Upper lobe of left lung (tissue), 6 donors: ENCODE results near the gene PSMC4. TPM values are rescaled to one million over a fixed set of nuclear protein-coding genes. Genes with fewer than 3 reads are reported as not detected.

Source experiments
- ATAC-seq, 2 donors: fragments of 200-7000 bp; cut with Tn5 transposase; one replicate each; pipeline ENCODE4 v1.9.1; 2022; ENCODE audit warnings: mild to moderate bottlenecking in 2 of 2, moderate library complexity in 2 of 2; ENCODE audit not compliant: low FRiP score in 2 of 2
- DNase-seq, 2 donors: peaks; one replicate each; pipeline ENCODE4 v3.0.0-alpha.2; 2019 to 2020
- H3K27ac ChIP-seq, 4 donors: fragments of 200-600 bp; sonication (generic); one replicate each; pipeline ENCODE4 v1.5.1; 2016 to 2019
- H3K27me3 ChIP-seq, 4 donors: fragments of 200-600 bp; sonication (generic); one replicate each; pipeline ENCODE4 v1.5.1; 2017 to 2019
- H3K36me3 ChIP-seq, 4 donors: fragments of 200-600 bp; sonication (generic); one replicate each; pipeline ENCODE4 v1.5.1; 2016 to 2019
- H3K4me1 ChIP-seq, 4 donors: fragments of 200-600 bp; sonication (generic); one replicate each; pipeline ENCODE4 v1.5.1; 2018 to 2019
- H3K4me3 ChIP-seq, 4 donors: fragments of 200-600 bp; sonication (generic); one replicate each; pipeline ENCODE4 v1.5.1; 2017 to 2019; ENCODE audit warnings: mild to moderate bottlenecking in 2 of 4, moderate library complexity in 1 of 4
- H3K9me3 ChIP-seq, 4 donors: fragments of 200-600 bp; sonication (generic); one replicate each; pipeline ENCODE4 v1.5.1; 2018 to 2019
- EP300 ChIP-seq, 4 donors: sonication (generic); formaldehyde crosslinking; IDR thresholded peaks; one replicate each; pipeline ENCODE4 v1.5.1; 2017; ENCODE audit warnings: antibody characterized with exemption in 4 of 4, control low read depth in 2 of 4
- POLR2A ChIP-seq, 4 donors: fragments of 450-650 bp; IDR thresholded peaks; one replicate each; pipeline ENCODE4 v1.5.1; 2016 to 2017; ENCODE audit warnings: antibody characterized with exemption in 4 of 4, mild to moderate bottlenecking in 2 of 4
- POLR2AphosphoS5 ChIP-seq, 2 donors: sonication (generic); formaldehyde crosslinking; IDR thresholded peaks; one replicate each; pipeline ENCODE4 v1.5.1; 2017; ENCODE audit warnings: antibody characterized with exemption in 2 of 2
- WGBS, 2 donors: methylation state at CpG; one replicate each; pipeline ENCODE4 v1.1.5; 2017 to 2018; 5-methylcytosine and 5-hydroxymethylcytosine counted together
- total RNA-seq, 6 donors: library from RNA; depleted of rRNA in 4 of 6; stranded (reverse); fragments of >200 nt in 4 of 6; gene quantifications; one replicate each; pipeline versions ENCODE4 v1.1.0 to v1.2.1, GENCODE V29; 2016 to 2021
- TF ChIP-seq, protein P1 (sequence below), 6 experiments: fragments of 450-650 bp in 4 of 6; fragments of 200-600 bp in 2 of 6; sonication (generic) in 2 of 6; IDR thresholded peaks; one replicate each; pipeline ENCODE4 v1.5.1; 2016 to 2019; ENCODE audit warnings: antibody characterized with exemption in 6 of 6
- donor health status: DM: no; HTN: no; CAD: no; lungs with moderate emphysema.
- donor health status: DM: no; HTN: yes; CAD: no; lungs with severe emphysema.

PSMC4 gene
- total RNA-seq, 6 donors from 2014 or later, result 41.1 to 85.7 (median 59.9) TPM

DNA sequence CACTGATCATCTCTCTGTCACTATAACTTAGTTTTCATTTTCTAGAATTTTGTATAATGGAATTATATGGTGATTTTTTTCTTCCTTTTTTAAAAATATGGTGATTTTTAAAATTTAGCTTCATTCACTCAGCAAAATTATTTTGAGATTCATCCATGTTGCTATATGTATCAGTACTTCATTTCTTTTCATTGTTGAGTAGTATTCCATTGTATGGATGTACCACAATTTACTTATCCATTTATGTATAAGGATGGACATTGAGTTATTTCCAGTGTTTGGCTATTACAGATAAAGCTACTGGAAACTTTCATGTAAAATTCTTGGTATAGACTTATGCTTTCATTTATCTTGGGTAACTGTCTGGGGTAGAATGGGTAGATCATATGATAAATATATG, 38.7 kb downstream of the PSMC4 start:
- no peak overlapping the region for H3K27ac ChIP-seq
- H3K9me3 ChIP-seq, result peaks cover 20 to 34% (median 28%) of the 10 kb centered on the region in 4 donors
- peaks cover 14 to 73% (median 45%) of the 10 kb centered on the region in 4 donors for H3K36me3 ChIP-seq
- no peaks in the 10 kb centered on the region for H3K4me1 ChIP-seq
- TF ChIP-seq POLR2AphosphoS5 (IDR thresholded peaks at IDR 0.05) (no peak), POLR2A (IDR thresholded peaks at IDR 0.05) (no peak), EP300 (IDR thresholded peaks at IDR 0.05) (no peak)
- TF ChIP-seq, protein P1, sequence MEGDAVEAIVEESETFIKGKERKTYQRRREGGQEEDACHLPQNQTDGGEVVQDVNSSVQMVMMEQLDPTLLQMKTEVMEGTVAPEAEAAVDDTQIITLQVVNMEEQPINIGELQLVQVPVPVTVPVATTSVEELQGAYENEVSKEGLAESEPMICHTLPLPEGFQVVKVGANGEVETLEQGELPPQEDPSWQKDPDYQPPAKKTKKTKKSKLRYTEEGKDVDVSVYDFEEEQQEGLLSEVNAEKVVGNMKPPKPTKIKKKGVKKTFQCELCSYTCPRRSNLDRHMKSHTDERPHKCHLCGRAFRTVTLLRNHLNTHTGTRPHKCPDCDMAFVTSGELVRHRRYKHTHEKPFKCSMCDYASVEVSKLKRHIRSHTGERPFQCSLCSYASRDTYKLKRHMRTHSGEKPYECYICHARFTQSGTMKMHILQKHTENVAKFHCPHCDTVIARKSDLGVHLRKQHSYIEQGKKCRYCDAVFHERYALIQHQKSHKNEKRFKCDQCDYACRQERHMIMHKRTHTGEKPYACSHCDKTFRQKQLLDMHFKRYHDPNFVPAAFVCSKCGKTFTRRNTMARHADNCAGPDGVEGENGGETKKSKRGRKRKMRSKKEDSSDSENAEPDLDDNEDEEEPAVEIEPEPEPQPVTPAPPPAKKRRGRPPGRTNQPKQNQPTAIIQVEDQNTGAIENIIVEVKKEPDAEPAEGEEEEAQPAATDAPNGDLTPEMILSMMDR (IDR thresholded peaks at IDR 0.05), result no peak
- H3K27me3 ChIP-seq, result no peaks in the 10 kb centered on the region
- DNase-seq, result no peak
- ATAC-seq, result no peak
- H3K4me3 ChIP-seq, result no peak overlapping the region

DNA sequence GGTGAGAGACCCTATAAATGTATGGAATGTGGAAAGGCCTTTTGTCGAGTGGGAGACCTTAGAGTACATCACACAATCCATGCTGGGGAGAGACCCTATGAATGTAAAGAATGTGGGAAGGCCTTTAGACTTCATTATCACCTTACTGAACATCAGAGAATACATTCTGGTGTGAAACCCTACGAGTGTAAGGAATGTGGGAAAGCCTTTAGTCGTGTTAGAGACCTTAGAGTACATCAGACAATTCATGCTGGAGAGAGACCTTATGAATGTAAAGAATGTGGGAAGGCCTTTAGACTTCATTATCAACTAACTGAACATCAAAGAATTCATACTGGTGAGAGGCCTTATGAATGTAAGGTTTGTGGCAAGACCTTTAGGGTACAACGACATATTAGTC, 43.0 kb downstream of the PSMC4 start:
- WGBS, 2 donors, result 89 to 97% methylated on average over 4 of the region's 4 CpGs
- no peak for TF ChIP-seq POLR2AphosphoS5 (IDR thresholded peaks at IDR 0.05)
- no peak for TF ChIP-seq POLR2A (IDR thresholded peaks at IDR 0.05)
- TF ChIP-seq, protein P1 (IDR thresholded peaks at IDR 0.05), result no peak
- TF ChIP-seq EP300 (IDR thresholded peaks at IDR 0.05), result no peak
- no peaks in the 10 kb centered on the region for H3K4me1 ChIP-seq
- no peak overlapping the region for H3K4me3 ChIP-seq
- H3K36me3 ChIP-seq, result peaks cover 2 to 58% (median 31%) of the 10 kb centered on the region in 4 donors
- H3K9me3 ChIP-seq, result peaks cover 49 to 75% (median 59%) of the 10 kb centered on the region in 4 donors
- DNase-seq (no peak), ATAC-seq (no peak)
- no peak overlapping the region for H3K27ac ChIP-seq
- no peaks in the 10 kb centered on the region for H3K27me3 ChIP-seq

DNA sequence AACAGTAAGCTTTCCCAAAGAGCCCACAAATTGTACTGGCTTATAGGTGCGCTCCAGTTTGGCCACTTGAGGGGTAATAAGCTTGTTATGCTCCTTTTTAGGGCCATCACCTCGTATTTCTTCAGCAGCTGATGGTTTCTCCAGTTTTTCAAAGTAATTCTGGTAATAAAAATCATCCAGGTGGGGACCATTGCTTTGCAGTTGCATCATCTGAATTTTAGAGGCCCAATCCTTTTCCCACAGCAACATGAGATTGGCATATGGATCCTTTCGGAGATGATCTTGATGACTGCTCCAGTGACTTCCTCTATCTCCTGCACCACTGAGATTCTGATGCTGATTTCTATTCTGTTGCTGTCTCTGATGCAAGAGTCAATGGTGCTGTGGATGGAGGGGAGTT, 53.0 kb downstream of the PSMC4 start:
- no peak for DNase-seq
- ATAC-seq, result no peak
- peaks cover 29 to 76% (median 65%) of the 10 kb centered on the region in 4 donors for H3K9me3 ChIP-seq
- H3K4me1 ChIP-seq, result no peaks in the 10 kb centered on the region
- H3K4me3 ChIP-seq, result no peak overlapping the region
- no peak for TF ChIP-seq EP300 (IDR thresholded peaks at IDR 0.05)
- no peak for TF ChIP-seq POLR2A (IDR thresholded peaks at IDR 0.05)
- no peak for TF ChIP-seq POLR2AphosphoS5 (IDR thresholded peaks at IDR 0.05)
- TF ChIP-seq, protein P1 (IDR thresholded peaks at IDR 0.05), result no peak
- WGBS, 2 donors, result 86 to 87% methylated on average over 3 of the region's 3 CpGs
- H3K27ac ChIP-seq, result no peak overlapping the region
- no peaks in the 10 kb centered on the region for H3K36me3 ChIP-seq
- H3K27me3 ChIP-seq, result no peaks in the 10 kb centered on the region

DNA sequence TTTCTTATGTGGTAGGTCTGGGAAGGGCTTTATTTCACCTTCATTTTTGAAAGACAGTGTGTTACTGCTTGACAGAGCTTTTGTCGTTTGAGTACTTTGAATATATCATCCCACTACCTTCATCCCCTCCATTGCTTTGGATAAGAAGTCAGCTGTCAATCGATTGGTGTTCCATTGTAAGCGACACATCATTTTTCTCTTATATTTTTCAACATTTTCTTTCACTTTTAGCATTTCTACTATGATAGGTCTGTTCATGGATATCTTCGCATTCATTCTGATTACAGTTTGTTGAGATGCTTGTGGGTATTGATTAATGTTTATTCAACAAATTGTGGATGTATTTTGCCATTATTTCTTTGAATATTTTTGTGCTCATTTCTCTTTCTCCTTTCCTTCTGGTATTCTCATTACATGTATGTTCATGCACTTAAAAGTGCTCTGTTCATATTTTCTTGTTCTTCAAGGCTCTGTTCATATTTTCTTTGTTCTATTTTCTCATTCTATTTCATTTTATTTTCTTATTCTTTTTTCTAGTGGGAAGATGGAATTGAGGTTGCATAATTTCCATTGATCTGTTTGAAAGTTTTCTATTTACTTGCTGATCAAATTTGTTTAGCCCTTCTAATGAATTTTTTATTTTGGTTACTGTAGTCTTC, 55.1 kb downstream of the PSMC4 start:
- Histone ChIP-seq H3K27me3 (no peaks in the 10 kb centered on the region), H3K9me3 (peaks cover 48 to 92% (median 82%) of the 10 kb centered on the region in 4 donors), H3K4me3 (no peak overlapping the region), H3K4me1 (no peaks in the 10 kb centered on the region), H3K27ac (no peak overlapping the region), H3K36me3 (no peaks in the 10 kb centered on the region)
- TF ChIP-seq, protein P1 (IDR thresholded peaks at IDR 0.05), result no peak
- TF ChIP-seq POLR2AphosphoS5 (IDR thresholded peaks at IDR 0.05), result no peak
- no peak for TF ChIP-seq EP300 (IDR thresholded peaks at IDR 0.05)
- TF ChIP-seq POLR2A (IDR thresholded peaks at IDR 0.05), result no peak
- no peak for ATAC-seq
- 87 to 97% methylated on average over 4 of the region's 4 CpGs for WGBS, 2 donors
- DNase-seq, result no peak

DNA sequence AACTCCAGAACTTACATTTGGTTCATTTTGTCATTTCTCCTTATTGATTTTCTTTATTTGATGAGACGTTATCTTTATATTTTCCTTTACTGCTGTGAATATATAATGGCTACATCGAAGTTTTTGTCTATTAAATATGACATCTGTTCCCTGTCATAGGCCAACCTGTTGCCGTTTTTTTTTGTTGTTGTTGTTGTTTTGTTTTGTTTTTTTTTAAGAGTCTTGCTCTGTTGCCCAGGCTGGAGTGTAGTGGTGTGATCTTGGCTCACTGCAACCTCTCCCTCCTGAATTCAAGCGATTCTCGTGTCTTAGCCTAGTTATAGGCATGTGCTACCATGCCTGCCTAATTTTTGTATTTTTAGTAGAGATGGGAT, 55.6 kb downstream of the PSMC4 start:
- H3K9me3 ChIP-seq, result peaks cover 53 to 96% (median 86%) of the 10 kb centered on the region in 4 donors
- no peaks in the 10 kb centered on the region for H3K27me3 ChIP-seq
- no peaks in the 10 kb centered on the region for H3K36me3 ChIP-seq
- no peaks in the 10 kb centered on the region for H3K4me1 ChIP-seq
- no peak overlapping the region for H3K27ac ChIP-seq
- WGBS, 2 donors, result 86 to 96% methylated on average over 5 of the region's 5 CpGs
- DNase-seq, result no peak
- H3K4me3 ChIP-seq, result no peak overlapping the region
- TF ChIP-seq POLR2AphosphoS5 (IDR thresholded peaks at IDR 0.05), result no peak
- TF ChIP-seq POLR2A (IDR thresholded peaks at IDR 0.05), result no peak
- TF ChIP-seq EP300 (IDR thresholded peaks at IDR 0.05), result no peak
- TF ChIP-seq, protein P1 (IDR thresholded peaks at IDR 0.05), result no peak
- no peak for ATAC-seq
